T-helper 2 cell treated with Interferon-gamma antibody and Interleukin-4, amounts not matched to agents 5 μg/mL and 100 μg/mL, for 36 hours (primary cell): ENCODE results near the gene NLN.
"Not testable (repeated sequence)": the region's sequence is repeated elsewhere in the genome, so short reads cannot be mapped to it uniquely, and the experiment has no call there.

ENCODE experiments used
- DNase-seq: peaks from one replicate; pipeline ENCODE4 v3.0.0; 2021; ENCODE audit warnings: low spot score
- H3K27ac Mint-ChIP-seq: one replicate; pipeline ENCODE4 v1.8.0; 2021; ENCODE audit warnings: mild to moderate bottlenecking, mixed read lengths
- H3K27me3 Mint-ChIP-seq: one replicate; pipeline ENCODE4 v1.8.0; 2021; ENCODE audit warnings: low read depth, mixed read lengths
- H3K36me3 Mint-ChIP-seq: one replicate; pipeline ENCODE4 v1.8.0; 2021; ENCODE audit warnings: low read depth, mixed read lengths
- H3K4me1 Mint-ChIP-seq: one replicate; pipeline ENCODE4 v1.8.0; 2021; ENCODE audit warnings: low read depth, mixed read lengths
- H3K4me3 Mint-ChIP-seq: one replicate; pipeline ENCODE4 v1.8.0; 2022; ENCODE audit warnings: mild to moderate bottlenecking, moderate library complexity, mixed read lengths
- H3K9me3 Mint-ChIP-seq: one replicate; pipeline ENCODE4 v1.8.0; 2021; ENCODE audit warnings: mixed read lengths

NLN gene

GRCh38 chr5:65849918-65850317, 127.9 kb downstream of the NLN start:
- H3K4me1 Mint-ChIP-seq, H3K36me3 Mint-ChIP-seq, H3K9me3 Mint-ChIP-seq, DNase-seq, H3K27ac Mint-ChIP-seq, H3K4me3 Mint-ChIP-seq: not testable (repeated sequence)
- peaks cover 25% of the 10 kb centered on the region for H3K27me3 Mint-ChIP-seq

- Mint-ChIP-seq H3K9me3 (no peaks in the 10 kb centered on the region), H3K4me3 (no peak overlapping the region), H3K27ac (no peak overlapping the region), H3K4me1 (no peaks in the 10 kb centered on the region), H3K27me3 (peaks cover 19% of the 10 kb centered on the region), H3K36me3 (no peaks in the 10 kb centered on the region)
- DNase-seq: no peak
Observed at GRCh38 chr5:65854925-65855324, 132.9 kb downstream of the NLN start.

GRCh38 chr5:65855766-65856315, 133.8 kb downstream of the NLN start:
- Mint-ChIP-seq H3K36me3 (no peaks in the 10 kb centered on the region), H3K9me3 (no peaks in the 10 kb centered on the region), H3K27ac (no peak overlapping the region), H3K4me1 (no peaks in the 10 kb centered on the region), H3K4me3 (no peak overlapping the region), H3K27me3 (peaks cover 15% of the 10 kb centered on the region)
- DNase-seq: no peak

- no peaks in the 10 kb centered on the region for H3K36me3 Mint-ChIP-seq
- no peaks in the 10 kb centered on the region for H3K4me1 Mint-ChIP-seq
- no peak for DNase-seq
- H3K4me3 Mint-ChIP-seq: no peak overlapping the region
- H3K9me3 Mint-ChIP-seq: no peaks in the 10 kb centered on the region
- peaks cover 11% of the 10 kb centered on the region for H3K27me3 Mint-ChIP-seq
- H3K27ac Mint-ChIP-seq: no peak overlapping the region
Observed at GRCh38 chr5:65856520-65856919, 134.5 kb downstream of the NLN start.

- Mint-ChIP-seq H3K4me3 (no peak overlapping the region), H3K4me1 (no peaks in the 10 kb centered on the region), H3K36me3 (no peaks in the 10 kb centered on the region), H3K27me3 (peaks cover 7% of the 10 kb centered on the region), H3K27ac (no peak overlapping the region), H3K9me3 (no peaks in the 10 kb centered on the region)
- DNase-seq: no peak
Observed at GRCh38 chr5:65858316-65858715, 136.3 kb downstream of the NLN start.

- no peak overlapping the region for H3K27ac Mint-ChIP-seq
- H3K27me3 Mint-ChIP-seq: peaks cover 7% of the 10 kb centered on the region
- H3K4me3 Mint-ChIP-seq: no peak overlapping the region
- DNase-seq: no peak
- no peaks in the 10 kb centered on the region for H3K9me3 Mint-ChIP-seq
- peaks cover 2% of the 10 kb centered on the region for H3K4me1 Mint-ChIP-seq
- H3K36me3 Mint-ChIP-seq: no peaks in the 10 kb centered on the region
Observed at GRCh38 chr5:65861830-65862241, 139.8 kb downstream of the NLN start.

GRCh38 chr5:65862384-65862783, 140.4 kb downstream of the NLN start:
- H3K36me3 Mint-ChIP-seq: no peaks in the 10 kb centered on the region
- no peak for DNase-seq
- peaks cover 7% of the 10 kb centered on the region for H3K4me1 Mint-ChIP-seq
- peaks cover 7% of the 10 kb centered on the region for H3K27me3 Mint-ChIP-seq
- H3K4me3 Mint-ChIP-seq: no peak overlapping the region
- no peaks in the 10 kb centered on the region for H3K9me3 Mint-ChIP-seq
- no peak overlapping the region for H3K27ac Mint-ChIP-seq

GRCh38 chr5:65863747-65864146, 141.7 kb downstream of the NLN start:
- Mint-ChIP-seq H3K4me3 (no peak overlapping the region), H3K27me3 (peaks cover 6% of the 10 kb centered on the region), H3K9me3 (no peaks in the 10 kb centered on the region), H3K36me3 (no peaks in the 10 kb centered on the region), H3K27ac (no peak overlapping the region), H3K4me1 (peaks cover 10% of the 10 kb centered on the region)
- DNase-seq: no peak

GRCh38 chr5:65866837-65867521, 145.0 kb downstream of the NLN start:
- Mint-ChIP-seq H3K27me3 (no peaks in the 10 kb centered on the region), H3K36me3 (no peaks in the 10 kb centered on the region), H3K27ac (no peak overlapping the region), H3K4me1 (peaks cover 10% of the 10 kb centered on the region), H3K4me3 (peak overlapping the region; percentile 13), H3K9me3 (no peaks in the 10 kb centered on the region)
- DNase-seq: no peak

- Mint-ChIP-seq H3K4me1 (peaks cover 10% of the 10 kb centered on the region), H3K4me3 (peak overlapping the region; percentile 13), H3K27me3 (no peaks in the 10 kb centered on the region), H3K9me3 (no peaks in the 10 kb centered on the region), H3K36me3 (no peaks in the 10 kb centered on the region), H3K27ac (no peak overlapping the region)
- no peak for DNase-seq
Observed at GRCh38 chr5:65867542-65868195, 145.7 kb downstream of the NLN start.

GRCh38 chr5:65868509-65868908, 146.5 kb downstream of the NLN start:
- DNase-seq: no peak
- no peak overlapping the region for H3K4me3 Mint-ChIP-seq
- no peaks in the 10 kb centered on the region for H3K27me3 Mint-ChIP-seq
- no peaks in the 10 kb centered on the region for H3K9me3 Mint-ChIP-seq
- peaks cover 10% of the 10 kb centered on the region for H3K4me1 Mint-ChIP-seq
- H3K36me3 Mint-ChIP-seq: no peaks in the 10 kb centered on the region
- H3K27ac Mint-ChIP-seq: no peak overlapping the region

- Mint-ChIP-seq H3K36me3 (no peaks in the 10 kb centered on the region), H3K4me1 (peaks cover 10% of the 10 kb centered on the region), H3K4me3 (no peak overlapping the region), H3K27me3 (no peaks in the 10 kb centered on the region), H3K9me3 (no peaks in the 10 kb centered on the region), H3K27ac (no peak overlapping the region)
- DNase-seq: no peak
Observed at GRCh38 chr5:65871182-65871581, 149.2 kb downstream of the NLN start.

GRCh38 chr5:65871776-65872175, 149.8 kb downstream of the NLN start:
- H3K27ac Mint-ChIP-seq, H3K9me3 Mint-ChIP-seq, H3K4me1 Mint-ChIP-seq: not testable (repeated sequence)

GRCh38 chr5:65873181-65873750, 151.3 kb downstream of the NLN start:
- Mint-ChIP-seq H3K36me3 (no peaks in the 10 kb centered on the region), H3K27me3 (no peaks in the 10 kb centered on the region), H3K9me3 (peaks cover 3% of the 10 kb centered on the region), H3K4me3 (no peak overlapping the region), H3K27ac (no peak overlapping the region), H3K4me1 (no peaks in the 10 kb centered on the region)
- DNase-seq: no peak

More at GRCh38 chr5:65871776-65872175, 149.8 kb downstream of the NLN start:
- DNase-seq, H3K36me3 Mint-ChIP-seq, H3K27me3 Mint-ChIP-seq, H3K4me3 Mint-ChIP-seq: not testable (repeated sequence)
